Peyer's patch (tissue), 4 donors: Measurements from ENCODE around the gene LDHB.
"Not testable (repeated sequence)": the region's sequence is repeated elsewhere in the genome, so short reads cannot be mapped to it uniquely, and the experiment has no call there.

Experiments
- CTCF ChIP-seq, 6 experiments: fragments of 450-650 bp in 4 of 6; fragments of 200-600 bp in 2 of 6; sonication (generic) in 1 of 6; IDR thresholded peaks; one replicate each; pipeline ENCODE4 v1.5.1; 2017 to 2019; ENCODE audit warnings: antibody characterized with exemption in 6 of 6, mild to moderate bottlenecking in 3 of 6, moderate library complexity in 1 of 6
- POLR2A ChIP-seq, 2 donors: fragments of 450-650 bp; IDR thresholded peaks; one replicate each; pipeline ENCODE4 v1.5.1; 2017; ENCODE audit warnings: antibody characterized with exemption in 2 of 2, mild to moderate bottlenecking in 2 of 2, moderate library complexity in 2 of 2

- not testable (repeated sequence) for TF ChIP-seq CTCF, POLR2A (IDR thresholded peaks at IDR 0.05)
Measured at GRCh38 chr12:21595356-21595755, 62.3 kb downstream of the LDHB start.
